ENCODE results near the gene PUS1.

PUS1 gene

DNA sequence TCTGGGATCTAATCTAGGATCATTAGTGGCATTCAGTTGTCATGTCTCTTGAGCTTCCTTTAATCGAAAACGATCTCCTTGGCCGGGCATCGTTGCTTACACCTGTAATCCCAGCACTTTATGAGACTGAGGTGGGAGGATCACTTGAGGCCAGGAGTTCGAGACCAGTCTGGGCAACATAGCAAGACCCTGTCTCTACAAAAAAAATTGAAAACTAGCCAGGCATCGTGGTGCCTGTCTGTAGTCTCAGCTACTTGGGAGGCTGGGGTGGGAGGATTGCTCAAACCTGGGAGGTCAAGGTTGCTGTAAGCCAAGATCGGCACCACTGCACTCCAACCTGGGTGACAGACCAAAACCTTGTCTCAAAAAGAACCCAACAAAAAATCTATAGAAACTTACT, 9.0 kb downstream of the PUS1 start:
- Histone ChIP-seq H3K36me3 (ENCODE audit: control insufficient read depth, insufficient read depth, low read length) (no peaks in the 10 kb centered on the region), H3K4me3 (ENCODE audit: low read length) (no peak overlapping the region), H3K4me1 (ENCODE audit: control insufficient read depth, insufficient read depth, low read length) (peaks cover 7% of the 10 kb centered on the region), H3K9ac (ENCODE audit: low read length) (no peak overlapping the region), H3K9me3 (ENCODE audit: control insufficient read depth, low read length) (no peaks in the 10 kb centered on the region), H3K27me3 (ENCODE audit: control insufficient read depth, insufficient read depth, low read length) (no peaks in the 10 kb centered on the region)

DNA sequence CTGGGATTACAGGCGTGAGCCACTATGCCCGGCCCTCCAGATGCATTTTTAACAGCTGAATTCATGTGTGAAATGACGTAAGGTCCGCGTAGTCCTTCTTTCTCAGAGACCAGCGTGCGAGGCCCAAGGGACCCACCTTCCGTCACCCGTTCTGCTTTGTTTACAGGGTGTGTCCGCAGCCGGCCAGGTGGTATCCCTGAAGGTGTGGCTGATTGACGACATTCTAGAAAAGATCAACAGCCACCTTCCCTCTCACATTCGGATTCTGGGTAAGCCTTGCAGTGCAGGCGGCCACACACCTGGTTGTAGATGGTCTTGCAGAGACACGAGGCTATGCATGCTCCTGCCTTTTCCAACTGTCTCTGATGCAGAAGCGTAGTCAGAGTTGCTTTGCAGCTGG, 9.9 kb downstream of the PUS1 start:
- Histone ChIP-seq H3K9ac (ENCODE audit: low read length) (no peak overlapping the region), H3K4me3 (ENCODE audit: low read length) (no peak overlapping the region), H3K36me3 (ENCODE audit: control insufficient read depth, insufficient read depth, low read length) (no peaks in the 10 kb centered on the region), H3K4me1 (ENCODE audit: control insufficient read depth, insufficient read depth, low read length) (peaks cover 7% of the 10 kb centered on the region), H3K27me3 (ENCODE audit: control insufficient read depth, insufficient read depth, low read length) (no peaks in the 10 kb centered on the region), H3K9me3 (ENCODE audit: control insufficient read depth, low read length) (no peaks in the 10 kb centered on the region)

DNA sequence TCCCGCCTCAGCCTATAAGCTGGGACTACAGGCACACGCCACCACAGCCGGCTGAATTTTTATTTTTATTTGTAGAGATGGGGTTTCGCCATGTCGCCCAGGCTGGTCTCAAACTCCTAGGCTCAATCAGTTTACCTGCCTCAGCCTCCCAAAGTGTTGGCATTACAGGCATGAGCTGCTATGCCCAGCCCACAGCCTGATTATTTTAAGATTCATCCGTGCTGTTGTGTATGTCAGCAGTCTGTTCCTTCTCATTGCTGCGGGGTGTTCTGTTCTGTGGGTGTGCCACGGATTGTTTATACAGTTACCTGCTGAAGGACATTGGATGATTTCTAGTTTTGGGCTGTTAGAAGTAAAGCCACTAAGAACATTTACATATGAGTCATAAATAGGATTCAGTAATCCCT, 11.1 kb downstream of the PUS1 start:
- no peaks in the 10 kb centered on the region for H3K27me3 ChIP-seq (ENCODE audit: control insufficient read depth, insufficient read depth, low read length)
- peaks cover 7% of the 10 kb centered on the region for H3K4me1 ChIP-seq (ENCODE audit: control insufficient read depth, insufficient read depth, low read length)
- H3K9me3 ChIP-seq (ENCODE audit: control insufficient read depth, low read length): no peaks in the 10 kb centered on the region
- no peaks in the 10 kb centered on the region for H3K36me3 ChIP-seq (ENCODE audit: control insufficient read depth, insufficient read depth, low read length)
- H3K4me3 ChIP-seq (ENCODE audit: low read length): no peak overlapping the region
- no peak overlapping the region for H3K9ac ChIP-seq (ENCODE audit: low read length)

DNA sequence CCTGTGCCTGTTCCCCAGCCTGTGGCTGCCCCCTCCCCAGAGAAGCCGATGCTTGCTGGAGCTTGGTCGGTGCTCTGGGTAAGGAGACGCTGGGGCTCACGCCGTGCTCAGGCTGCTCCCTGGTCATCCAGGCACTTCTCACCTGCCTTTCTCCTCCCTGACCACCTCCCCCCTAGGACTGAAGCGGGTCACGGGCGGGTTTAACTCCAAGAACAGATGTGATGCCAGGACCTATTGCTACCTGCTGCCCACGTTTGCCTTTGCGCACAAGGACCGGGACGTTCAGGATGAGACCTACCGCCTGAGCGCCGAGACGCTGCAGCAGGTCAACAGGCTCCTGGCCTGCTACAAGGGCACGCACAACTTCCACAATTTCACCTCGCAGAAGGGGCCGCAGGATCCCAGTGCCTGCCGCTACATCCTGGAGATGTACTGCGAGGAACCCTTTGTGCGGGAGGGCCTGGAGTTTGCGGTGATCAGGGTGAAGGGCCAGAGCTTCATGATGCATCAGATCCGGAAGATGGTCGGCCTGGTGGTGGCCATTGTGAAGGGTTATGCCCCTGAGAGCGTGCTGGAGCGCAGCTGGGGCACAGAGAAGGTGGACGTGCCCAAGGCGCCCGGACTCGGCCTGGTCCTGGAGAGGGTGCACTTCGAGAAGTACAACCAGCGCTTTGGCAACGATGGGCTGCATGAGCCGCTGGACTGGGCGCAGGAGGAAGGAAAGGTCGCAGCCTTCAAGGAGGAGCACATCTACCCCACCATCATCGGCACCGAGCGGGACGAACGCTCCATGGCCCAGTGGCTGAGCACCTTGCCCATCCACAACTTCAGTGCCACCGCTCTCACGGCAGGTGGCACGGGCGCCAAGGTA, 12.3 kb downstream of the PUS1 start:
- Histone ChIP-seq H3K9me3 (ENCODE audit: control insufficient read depth, low read length) (no peaks in the 10 kb centered on the region), H3K9ac (ENCODE audit: low read length) (no peak overlapping the region), H3K4me3 (ENCODE audit: low read length) (no peak overlapping the region), H3K27me3 (ENCODE audit: control insufficient read depth, insufficient read depth, low read length) (no peaks in the 10 kb centered on the region), H3K4me1 (ENCODE audit: control insufficient read depth, insufficient read depth, low read length) (peaks cover 7% of the 10 kb centered on the region), H3K36me3 (ENCODE audit: control insufficient read depth, insufficient read depth, low read length) (no peaks in the 10 kb centered on the region)

DNA sequence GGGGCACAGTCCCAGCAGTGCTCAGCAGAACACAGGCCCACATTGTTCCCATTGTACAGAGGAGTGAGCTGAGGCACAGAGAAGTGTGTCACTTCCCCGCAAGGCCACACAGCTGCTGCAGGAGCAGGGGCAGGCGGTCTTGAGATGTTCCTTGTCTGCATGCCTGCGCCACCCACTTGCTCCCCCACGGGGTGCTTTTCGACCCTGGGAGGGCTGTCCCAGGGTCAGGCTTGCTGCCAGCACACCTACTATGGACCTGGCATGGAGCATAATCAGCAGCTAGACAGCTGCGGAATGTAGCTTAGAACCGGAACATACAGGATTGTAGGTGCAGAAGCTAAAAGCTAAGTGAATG, 12.9 kb downstream of the PUS1 start:
- Histone ChIP-seq H3K9ac (ENCODE audit: low read length) (no peak overlapping the region), H3K4me3 (ENCODE audit: low read length) (no peak overlapping the region), H3K27me3 (ENCODE audit: control insufficient read depth, insufficient read depth, low read length) (no peaks in the 10 kb centered on the region), H3K36me3 (ENCODE audit: control insufficient read depth, insufficient read depth, low read length) (no peaks in the 10 kb centered on the region), H3K9me3 (ENCODE audit: control insufficient read depth, low read length) (no peaks in the 10 kb centered on the region), H3K4me1 (ENCODE audit: control insufficient read depth, insufficient read depth, low read length) (peaks cover 7% of the 10 kb centered on the region)

DNA sequence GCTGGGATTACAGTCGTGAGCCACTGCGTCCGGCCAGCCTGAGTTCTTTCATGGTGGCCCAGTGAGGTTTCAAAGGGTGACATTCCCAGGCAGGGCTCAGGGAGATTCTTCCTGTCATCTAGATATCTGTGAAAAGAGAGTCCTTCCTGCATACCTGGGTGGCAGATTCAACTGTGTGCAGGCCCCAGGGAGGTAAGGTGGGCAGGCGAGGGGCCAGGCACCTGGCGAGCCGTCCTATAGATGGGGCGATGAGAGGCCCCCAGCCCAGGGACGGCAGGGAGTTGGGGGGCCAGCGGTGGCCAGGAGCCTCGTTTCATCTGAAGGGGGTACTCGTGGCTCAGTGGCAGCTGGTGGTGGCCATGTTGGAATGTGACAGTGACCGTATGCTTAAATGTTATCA, 13.6 kb downstream of the PUS1 start:
- H3K36me3 ChIP-seq (ENCODE audit: control insufficient read depth, insufficient read depth, low read length): no peaks in the 10 kb centered on the region
- H3K4me1 ChIP-seq (ENCODE audit: control insufficient read depth, insufficient read depth, low read length): peaks cover 7% of the 10 kb centered on the region
- H3K9ac ChIP-seq (ENCODE audit: low read length): no peak overlapping the region
- H3K9me3 ChIP-seq (ENCODE audit: control insufficient read depth, low read length): no peaks in the 10 kb centered on the region
- no peak overlapping the region for H3K4me3 ChIP-seq (ENCODE audit: low read length)
- no peaks in the 10 kb centered on the region for H3K27me3 ChIP-seq (ENCODE audit: control insufficient read depth, insufficient read depth, low read length)

DNA sequence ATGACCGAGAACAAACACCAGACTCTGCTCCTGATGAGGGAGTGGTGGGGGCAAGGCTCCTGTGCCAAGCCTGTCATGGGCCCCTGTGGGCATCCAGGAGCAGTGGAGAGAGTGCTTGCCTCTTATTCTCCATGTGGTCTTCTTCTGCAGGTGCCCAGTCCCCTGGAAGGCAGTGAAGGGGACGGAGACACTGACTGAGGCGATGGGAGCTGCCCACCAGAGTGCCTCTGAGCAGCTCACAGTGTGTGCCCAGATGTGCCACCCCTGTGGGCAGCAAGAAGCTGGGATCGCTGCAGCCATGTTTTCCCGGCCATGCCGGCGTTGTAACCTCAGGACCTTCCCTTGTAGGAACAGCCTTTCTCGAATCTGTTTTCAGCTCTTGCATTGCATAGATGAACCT, 14.3 kb downstream of the PUS1 start:
- no peaks in the 10 kb centered on the region for H3K27me3 ChIP-seq (ENCODE audit: control insufficient read depth, insufficient read depth, low read length)
- no peaks in the 10 kb centered on the region for H3K9me3 ChIP-seq (ENCODE audit: control insufficient read depth, low read length)
- no peak overlapping the region for H3K4me3 ChIP-seq (ENCODE audit: low read length)
- no peaks in the 10 kb centered on the region for H3K36me3 ChIP-seq (ENCODE audit: control insufficient read depth, insufficient read depth, low read length)
- H3K9ac ChIP-seq (ENCODE audit: low read length): no peak overlapping the region
- H3K4me1 ChIP-seq (ENCODE audit: control insufficient read depth, insufficient read depth, low read length): peaks cover 7% of the 10 kb centered on the region

DNA sequence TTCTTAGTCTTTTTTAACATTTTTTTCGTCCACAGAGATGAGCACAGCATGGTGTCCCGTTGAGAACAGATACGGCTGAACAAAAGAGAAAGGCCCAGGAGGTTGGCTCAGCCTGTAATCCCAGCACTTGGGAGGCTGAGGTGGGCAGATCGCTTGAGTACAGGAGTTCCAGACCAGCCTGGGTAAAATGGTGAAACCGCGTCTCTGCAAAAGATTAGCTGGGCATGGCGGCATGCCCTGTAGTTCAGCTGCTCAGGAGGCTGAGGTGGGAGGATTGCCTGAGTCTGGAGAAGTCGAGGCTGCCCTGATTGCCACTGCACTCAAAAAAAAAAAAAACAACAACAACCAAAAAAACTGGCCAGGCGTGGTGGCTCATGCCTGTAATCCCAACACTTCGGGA, 14.8 kb downstream of the PUS1 start:
- no peaks in the 10 kb centered on the region for H3K9me3 ChIP-seq (ENCODE audit: control insufficient read depth, low read length)
- peaks cover 5% of the 10 kb centered on the region for H3K4me1 ChIP-seq (ENCODE audit: control insufficient read depth, insufficient read depth, low read length)
- H3K27me3 ChIP-seq (ENCODE audit: control insufficient read depth, insufficient read depth, low read length): no peaks in the 10 kb centered on the region
- no peak overlapping the region for H3K4me3 ChIP-seq (ENCODE audit: low read length)
- H3K36me3 ChIP-seq (ENCODE audit: control insufficient read depth, insufficient read depth, low read length): no peaks in the 10 kb centered on the region
- H3K9ac ChIP-seq (ENCODE audit: low read length): no peak overlapping the region

DNA sequence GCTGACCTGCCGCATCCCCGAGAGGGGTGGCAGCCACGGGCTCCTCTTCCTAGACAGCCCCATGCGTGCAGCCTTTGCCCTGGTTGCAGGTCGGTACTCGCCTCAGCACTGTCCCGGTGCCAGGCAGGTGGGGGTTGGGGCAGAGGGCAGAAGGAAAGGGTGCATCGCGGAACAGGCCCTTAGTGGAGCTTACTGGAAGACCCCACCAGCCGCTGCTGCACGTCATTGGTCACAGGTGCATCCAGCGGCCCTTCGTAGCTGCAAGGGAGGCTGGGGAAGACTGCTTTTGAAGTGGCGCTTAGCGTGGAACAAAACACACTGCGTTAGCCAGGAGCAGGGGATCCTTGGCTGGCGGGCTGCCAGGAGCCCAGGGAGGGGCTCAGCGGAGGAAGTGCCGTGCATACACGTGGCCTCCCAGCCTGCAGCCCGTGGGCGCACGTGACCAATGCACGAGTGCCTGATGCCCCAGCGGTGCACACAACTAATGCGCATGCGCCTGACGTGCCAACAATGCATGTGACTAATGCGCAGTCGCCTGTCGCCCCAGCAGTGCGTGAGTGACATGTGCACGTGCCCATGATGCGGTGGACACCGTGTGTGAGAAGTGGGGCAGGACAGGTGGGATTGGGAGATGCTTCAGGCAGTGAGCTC, 15.7 kb downstream of the PUS1 start:
- no peaks in the 10 kb centered on the region for H3K27me3 ChIP-seq (ENCODE audit: control insufficient read depth, insufficient read depth, low read length)
- H3K4me3 ChIP-seq (ENCODE audit: low read length): no peak overlapping the region
- H3K4me1 ChIP-seq (ENCODE audit: control insufficient read depth, insufficient read depth, low read length): no peaks in the 10 kb centered on the region
- no peaks in the 10 kb centered on the region for H3K9me3 ChIP-seq (ENCODE audit: control insufficient read depth, low read length)
- no peak overlapping the region for H3K9ac ChIP-seq (ENCODE audit: low read length)
- no peaks in the 10 kb centered on the region for H3K36me3 ChIP-seq (ENCODE audit: control insufficient read depth, insufficient read depth, low read length)

DNA sequence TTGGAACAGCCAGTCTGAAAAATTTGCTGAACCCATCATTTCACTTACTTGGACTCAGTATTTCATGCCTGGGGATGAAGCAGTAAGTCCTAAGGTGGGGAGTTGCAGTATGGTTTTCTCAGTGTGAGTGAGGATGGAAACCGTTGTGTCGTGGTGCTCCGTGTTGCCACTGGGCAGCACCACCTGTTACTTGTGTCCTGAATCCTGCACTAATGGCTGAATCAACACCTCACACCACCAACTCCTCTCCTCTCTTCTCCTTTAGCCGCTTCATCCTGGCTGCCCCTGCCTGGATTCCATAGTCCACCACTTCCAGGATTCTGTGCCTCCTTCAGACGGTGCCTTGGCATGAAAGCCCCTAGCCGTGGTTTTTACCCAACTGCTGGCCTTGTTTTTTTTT, 17.7 kb downstream of the PUS1 start:
- no peaks in the 10 kb centered on the region for H3K36me3 ChIP-seq (ENCODE audit: control insufficient read depth, insufficient read depth, low read length)
- no peak overlapping the region for H3K4me3 ChIP-seq (ENCODE audit: low read length)
- H3K4me1 ChIP-seq (ENCODE audit: control insufficient read depth, insufficient read depth, low read length): peaks cover 9% of the 10 kb centered on the region
- H3K27me3 ChIP-seq (ENCODE audit: control insufficient read depth, insufficient read depth, low read length): no peaks in the 10 kb centered on the region
- H3K9me3 ChIP-seq (ENCODE audit: control insufficient read depth, low read length): no peaks in the 10 kb centered on the region
- no peak overlapping the region for H3K9ac ChIP-seq (ENCODE audit: low read length)

DNA sequence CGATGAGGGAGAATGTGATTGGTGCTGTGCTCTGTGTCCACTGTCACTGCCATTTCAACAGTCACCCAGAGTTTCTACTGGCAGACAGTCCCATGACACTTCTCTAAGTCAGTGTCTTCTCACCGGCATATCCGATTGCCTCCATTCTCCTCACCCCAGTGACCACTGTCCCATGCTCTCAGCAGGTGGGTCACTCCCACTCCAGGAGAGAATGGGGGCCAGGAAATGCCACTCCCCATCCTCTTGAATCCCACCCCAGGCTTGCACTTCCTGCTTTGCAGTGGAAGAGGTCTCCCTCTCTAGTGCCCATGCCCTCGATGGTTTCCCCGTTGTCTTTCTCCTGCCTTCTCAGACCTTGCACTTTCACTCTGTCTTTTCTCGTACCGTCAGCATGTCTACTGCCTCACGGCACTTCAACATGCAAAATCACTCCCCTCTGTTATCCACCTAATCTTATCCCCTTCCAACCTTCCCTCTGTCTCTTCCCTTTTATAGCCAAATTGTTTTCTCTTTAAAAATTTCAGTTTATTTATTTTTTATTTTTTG, 18.5 kb downstream of the PUS1 start:
- Histone ChIP-seq H3K27me3 (ENCODE audit: control insufficient read depth, insufficient read depth, low read length) (no peaks in the 10 kb centered on the region), H3K9ac (ENCODE audit: low read length) (no peak overlapping the region), H3K36me3 (ENCODE audit: control insufficient read depth, insufficient read depth, low read length) (no peaks in the 10 kb centered on the region), H3K4me1 (ENCODE audit: control insufficient read depth, insufficient read depth, low read length) (peaks cover 9% of the 10 kb centered on the region), H3K4me3 (ENCODE audit: low read length) (no peak overlapping the region), H3K9me3 (ENCODE audit: control insufficient read depth, low read length) (no peaks in the 10 kb centered on the region)

DNA sequence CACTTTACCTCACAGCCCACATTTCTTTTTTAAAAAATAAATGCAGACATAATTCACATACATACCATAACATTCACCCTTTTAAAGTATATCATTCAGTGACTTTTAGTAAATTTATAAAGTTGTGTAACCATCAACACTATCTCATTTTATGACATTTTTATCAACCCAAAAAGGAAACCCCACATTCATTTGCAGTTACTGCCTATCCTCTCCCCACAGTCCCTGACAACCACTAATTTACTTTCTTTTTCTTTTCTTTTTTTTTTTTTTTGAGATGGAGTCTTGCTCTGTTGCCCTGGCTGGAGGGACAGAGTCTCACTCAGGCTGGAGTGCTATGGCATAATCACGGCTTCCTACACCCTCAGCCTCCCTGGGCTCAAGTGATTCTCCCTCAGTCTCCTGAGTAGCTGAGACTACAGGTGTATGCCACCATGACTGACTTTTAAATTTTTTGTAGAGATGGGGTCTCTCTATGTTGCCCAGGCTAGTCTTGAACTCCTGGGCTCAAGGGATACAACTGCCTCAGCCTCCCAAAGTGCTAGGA, 19.2 kb downstream of the PUS1 start:
- no peak overlapping the region for H3K9ac ChIP-seq (ENCODE audit: low read length)
- H3K9me3 ChIP-seq (ENCODE audit: control insufficient read depth, low read length): no peaks in the 10 kb centered on the region
- peaks cover 9% of the 10 kb centered on the region for H3K4me1 ChIP-seq (ENCODE audit: control insufficient read depth, insufficient read depth, low read length)
- H3K4me3 ChIP-seq (ENCODE audit: low read length): no peak overlapping the region
- no peaks in the 10 kb centered on the region for H3K27me3 ChIP-seq (ENCODE audit: control insufficient read depth, insufficient read depth, low read length)
- H3K36me3 ChIP-seq (ENCODE audit: control insufficient read depth, insufficient read depth, low read length): no peaks in the 10 kb centered on the region
